ENCODE results near the gene EVPL. TPM values are rescaled to one million over a fixed set of nuclear protein-coding genes. Genes with fewer than 3 reads are reported as not detected.

EVPL gene
- total and polyA plus RNA-seq, 4 experiments from 2014 or later = not detected

DNA sequence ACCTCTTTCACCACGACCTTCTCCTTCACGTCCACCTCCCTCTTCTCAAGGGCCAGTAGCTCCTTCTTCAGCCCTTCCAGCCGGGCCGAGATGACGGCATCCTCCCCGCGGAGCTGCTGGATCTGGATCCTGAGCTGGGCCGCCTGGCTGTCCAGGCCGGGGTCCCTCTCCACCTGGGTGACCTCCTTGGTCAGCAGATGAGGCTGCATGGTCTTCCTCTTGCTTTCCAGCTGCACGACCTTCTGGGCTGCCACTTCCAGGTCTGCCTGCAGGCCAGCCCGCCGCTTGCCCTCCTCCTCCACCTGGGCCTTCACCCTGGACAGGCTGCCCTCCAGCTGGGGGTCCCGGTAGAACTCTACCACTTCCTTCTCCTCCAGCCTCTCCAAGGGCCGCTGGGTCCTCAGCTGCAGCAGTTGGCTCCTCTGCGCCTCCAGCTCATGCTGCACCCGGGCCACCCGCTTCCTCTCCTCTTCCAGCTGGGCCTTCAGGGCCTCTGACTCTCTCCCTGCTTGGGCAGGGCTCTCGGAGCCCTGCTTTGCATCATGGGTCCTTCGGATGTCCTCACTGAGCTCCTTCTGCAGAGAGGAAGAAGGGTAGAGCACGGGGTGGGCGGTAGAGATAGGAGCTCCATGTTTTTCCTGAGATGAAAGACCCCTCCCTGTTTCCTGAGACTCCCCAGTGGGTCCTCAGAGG is 17.0 kb downstream of the EVPL start:
- H3K27me3 Mint-ChIP-seq = no peaks in the 10 kb centered on the region
- peak overlapping the region in 1 of 7 donors; percentile 58 for H3K27ac Mint-ChIP-seq
- no peaks in the 10 kb centered on the region for H3K9me3 ChIP-seq (ENCODE audit: control insufficient read depth in 1 of 2, low read length in 2 of 2)
- no peak overlapping the region for H3K4me3 ChIP-seq (ENCODE audit: low read length in 2 of 2)
- ChIA-PET CTCF (ENCODE audit: partially characterized antibody) (interaction anchor here (1.0 to 11.7 kb wide), 9 partner anchors 8 to 307 kb away, joined by 3 to 168 read pairs (median 5); partner anchors contain the start of genes CDK3 and MRPL38), POLR2A (ENCODE audit: partially characterized antibody) (interaction anchor here (2.5 kb wide), 1 partner anchor 105 kb away, joined by 6 read pairs; the partner anchor contains the start of gene MRPL38)
- DNase-seq = no peak
- intact Hi-C loops (cut with micrococcal nuclease) = loop anchor here (5.0 kb wide), 3 partner anchors 112 to 258 kb away; no protein-coding TSS in a partner anchor
- no peak overlapping the region for H3K27ac ChIP-seq (ENCODE audit: low read depth, low read length)
- no peaks in the 10 kb centered on the region for H3K9me3 Mint-ChIP-seq
- H3K4me1 ChIP-seq (ENCODE audit: insufficient read depth, low read length) = peaks cover 8% of the 10 kb centered on the region
- no peaks in the 10 kb centered on the region for H3K36me3 ChIP-seq (ENCODE audit: insufficient read depth, low read length)
- no peaks in the 10 kb centered on the region for H3K27me3 ChIP-seq (ENCODE audit: insufficient read depth, low read length)
- H3K36me3 Mint-ChIP-seq = peaks cover 0 to 4% of the 10 kb centered on the region in 2 donors
- H3K4me3 Mint-ChIP-seq = no peak overlapping the region
- H3K4me1 Mint-ChIP-seq = peaks cover 3 to 11% (median 8%) of the 10 kb centered on the region in 4 donors

- Histone ChIP-seq H3K27me3 (ENCODE audit: insufficient read depth, low read length) (no peaks in the 10 kb centered on the region), H3K27ac (ENCODE audit: low read depth, low read length) (no peak overlapping the region), H3K9me3 (ENCODE audit: control insufficient read depth in 1 of 2, low read length in 2 of 2) (no peaks in the 10 kb centered on the region), H3K36me3 (ENCODE audit: insufficient read depth, low read length) (no peaks in the 10 kb centered on the region), H3K4me1 (ENCODE audit: insufficient read depth, low read length) (peaks cover 7% of the 10 kb centered on the region), H3K4me3 (ENCODE audit: low read length in 2 of 2) (no peak overlapping the region)
- H3K4me3 Mint-ChIP-seq = no peak overlapping the region
- no peaks in the 10 kb centered on the region for H3K27me3 Mint-ChIP-seq
- intact Hi-C loops (cut with micrococcal nuclease) = loop anchor here (5.0 kb wide), 1 partner anchor 257 kb away; no protein-coding TSS in a partner anchor
- peaks cover 0 to 4% of the 10 kb centered on the region in 2 donors for H3K36me3 Mint-ChIP-seq
- no peak for DNase-seq
- no peaks in the 10 kb centered on the region for H3K9me3 Mint-ChIP-seq
- H3K27ac Mint-ChIP-seq = peak overlapping the region in 1 of 7 donors; percentile 58
- ChIA-PET POLR2A (ENCODE audit: partially characterized antibody) (interaction anchor here (2.5 kb wide), 1 partner anchor 105 kb away, joined by 6 read pairs; the partner anchor contains the start of gene MRPL38), CTCF (ENCODE audit: partially characterized antibody) (interaction anchor here (0.8 to 11.7 kb wide), 8 partner anchors 10 to 290 kb away, joined by 3 to 168 read pairs (median 4); partner anchors contain the start of gene EXOC7)
- H3K4me1 Mint-ChIP-seq = peaks cover 3 to 10% (median 8%) of the 10 kb centered on the region in 4 donors
Measured at GRCh38 chr17:76009447-76009846, 17.7 kb downstream of the EVPL start.

DNA sequence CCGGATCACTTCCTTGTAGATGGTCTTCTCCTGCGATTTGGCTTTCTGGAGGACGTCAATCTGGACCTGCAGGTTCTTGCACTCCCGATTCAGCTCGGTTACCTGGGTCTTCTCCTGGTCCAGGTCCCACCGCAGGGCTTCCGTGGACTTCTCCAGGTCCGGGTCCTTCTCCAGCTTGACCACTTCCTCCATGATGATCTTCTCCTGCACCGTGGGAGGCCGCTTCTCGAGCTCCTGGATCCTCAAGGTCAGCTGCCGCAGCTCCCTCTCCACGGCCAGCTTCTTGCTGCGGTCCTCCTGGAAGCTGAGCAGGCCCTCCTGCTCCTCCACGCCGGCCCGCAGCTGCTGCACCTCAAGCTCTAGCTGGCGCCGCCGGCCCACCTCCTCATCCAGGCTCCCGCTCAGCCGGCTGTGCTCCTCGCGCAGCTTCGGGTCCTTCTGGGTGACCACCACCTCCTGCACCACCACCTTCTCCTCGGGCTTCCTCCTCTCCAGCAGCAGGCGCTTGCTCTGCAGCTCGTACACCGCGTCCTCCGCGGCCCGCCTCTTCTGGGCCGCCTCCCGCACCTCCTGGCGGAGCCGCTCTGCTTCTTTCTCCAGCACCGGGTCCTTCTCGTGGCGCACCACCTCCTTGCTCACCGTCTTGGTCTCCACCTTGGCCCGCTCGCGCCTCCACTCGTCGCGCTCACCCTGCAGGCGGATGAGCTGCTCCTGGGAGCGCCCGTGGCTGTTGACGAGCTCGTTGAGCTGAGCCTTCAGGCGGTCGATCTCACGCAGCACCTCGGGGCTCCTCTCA is 18.3 kb downstream of the EVPL start:
- no peak overlapping the region for H3K27ac ChIP-seq (ENCODE audit: low read depth, low read length)
- H3K27me3 ChIP-seq (ENCODE audit: insufficient read depth, low read length) = no peaks in the 10 kb centered on the region
- H3K4me3 ChIP-seq (ENCODE audit: low read length in 2 of 2) = no peak overlapping the region
- H3K36me3 ChIP-seq (ENCODE audit: insufficient read depth, low read length) = no peaks in the 10 kb centered on the region
- no peaks in the 10 kb centered on the region for H3K9me3 ChIP-seq (ENCODE audit: control insufficient read depth in 1 of 2, low read length in 2 of 2)
- H3K4me3 Mint-ChIP-seq = no peak overlapping the region
- H3K4me1 Mint-ChIP-seq = peaks cover 0 to 5% (median 3%) of the 10 kb centered on the region in 4 donors
- H3K27me3 Mint-ChIP-seq = no peaks in the 10 kb centered on the region
- ChIA-PET CTCF (ENCODE audit: partially characterized antibody) (interaction anchor here (0.8 to 11.7 kb wide), 9 partner anchors 11 to 290 kb away, joined by 3 to 168 read pairs (median 4); partner anchors contain the start of genes EXOC7 and MRPL38), POLR2A (ENCODE audit: partially characterized antibody) (interaction anchor here (2.5 kb wide), 1 partner anchor 104 kb away, joined by 6 read pairs; the partner anchor contains the start of gene MRPL38)
- DNase-seq = no peak
- H3K4me1 ChIP-seq (ENCODE audit: insufficient read depth, low read length) = peaks cover under 1% of the 10 kb centered on the region
- peaks cover 0 to 4% of the 10 kb centered on the region in 2 donors for H3K36me3 Mint-ChIP-seq
- H3K27ac Mint-ChIP-seq = peak overlapping the region in 1 of 7 donors; percentile 58
- intact Hi-C loops (cut with micrococcal nuclease) = loop anchor here (5.0 kb wide), 1 partner anchor 257 kb away; no protein-coding TSS in a partner anchor
- H3K9me3 Mint-ChIP-seq = no peaks in the 10 kb centered on the region

DNA sequence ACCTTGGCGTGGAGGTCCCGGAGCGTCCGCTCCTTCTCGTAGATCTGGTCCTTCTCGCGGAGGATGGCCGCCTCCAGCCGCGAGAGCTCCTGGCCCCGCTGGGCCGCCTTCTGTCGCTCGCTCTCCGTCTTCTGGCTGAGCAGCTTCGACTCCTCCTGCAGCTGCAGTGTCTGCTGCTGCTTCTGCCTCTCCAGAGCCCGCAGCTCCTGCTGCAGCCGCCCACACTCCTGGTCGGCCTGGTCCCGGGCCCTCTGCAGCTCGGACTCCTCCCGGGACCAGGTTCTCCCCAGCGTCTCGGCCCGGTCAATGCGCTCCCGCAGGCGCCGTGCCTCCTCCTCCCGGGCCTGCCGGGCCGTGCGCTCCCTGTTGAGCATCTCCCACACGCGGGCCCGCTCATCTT is 18.9 kb downstream of the EVPL start:
- no peak for DNase-seq
- intact Hi-C loops (cut with micrococcal nuclease) = loop anchor here (5.0 kb wide), 1 partner anchor 256 kb away; no protein-coding TSS in a partner anchor
- H3K9me3 ChIP-seq (ENCODE audit: control insufficient read depth in 1 of 2, low read length in 2 of 2) = no peaks in the 10 kb centered on the region
- no peaks in the 10 kb centered on the region for H3K27me3 ChIP-seq (ENCODE audit: insufficient read depth, low read length)
- no peak overlapping the region for H3K27ac Mint-ChIP-seq
- H3K9me3 Mint-ChIP-seq = no peaks in the 10 kb centered on the region
- no peaks in the 10 kb centered on the region for H3K27me3 Mint-ChIP-seq
- H3K36me3 ChIP-seq (ENCODE audit: insufficient read depth, low read length) = no peaks in the 10 kb centered on the region
- H3K4me3 Mint-ChIP-seq = no peak overlapping the region
- CTCF ChIA-PET (ENCODE audit: partially characterized antibody) = interaction anchor here (0.6 to 11.7 kb wide), 7 partner anchors 10 to 291 kb away, joined by 3 to 168 read pairs (median 11); partner anchors contain the start of genes EXOC7 and MRPL38
- H3K27ac ChIP-seq (ENCODE audit: low read depth, low read length) = no peak overlapping the region
- POLR2A ChIA-PET (ENCODE audit: partially characterized antibody) = interaction anchor here (2.5 kb wide), 1 partner anchor 103 kb away, joined by 6 read pairs; the partner anchor contains the start of gene MRPL38
- no peaks in the 10 kb centered on the region for H3K4me1 ChIP-seq (ENCODE audit: insufficient read depth, low read length)
- peaks cover 0 to 5% (median 3%) of the 10 kb centered on the region in 4 donors for H3K4me1 Mint-ChIP-seq
- peaks cover 0 to 4% of the 10 kb centered on the region in 2 donors for H3K36me3 Mint-ChIP-seq
- no peak overlapping the region for H3K4me3 ChIP-seq (ENCODE audit: low read length in 2 of 2)

- no peak overlapping the region for H3K4me3 Mint-ChIP-seq
- ChIA-PET POLR2A (ENCODE audit: partially characterized antibody) (interaction anchor here (2.5 kb wide), 1 partner anchor 103 kb away, joined by 6 read pairs; the partner anchor contains the start of gene MRPL38), CTCF (ENCODE audit: partially characterized antibody) (interaction anchor here (0.6 to 11.7 kb wide), 5 partner anchors 10 to 291 kb away, joined by 3 to 168 read pairs (median 21); partner anchors contain the start of gene MRPL38)
- H3K36me3 Mint-ChIP-seq = peaks cover 0 to 4% of the 10 kb centered on the region in 2 donors
- no peaks in the 10 kb centered on the region for H3K27me3 ChIP-seq (ENCODE audit: insufficient read depth, low read length)
- H3K27ac ChIP-seq (ENCODE audit: low read depth, low read length) = no peak overlapping the region
- no peaks in the 10 kb centered on the region for H3K9me3 Mint-ChIP-seq
- H3K4me3 ChIP-seq (ENCODE audit: low read length in 2 of 2) = no peak overlapping the region
- no peaks in the 10 kb centered on the region for H3K27me3 Mint-ChIP-seq
- no peak overlapping the region for H3K27ac Mint-ChIP-seq
- intact Hi-C loops (cut with micrococcal nuclease) = loop anchor here (5.0 kb wide), 1 partner anchor 256 kb away; no protein-coding TSS in a partner anchor
- peaks cover 0 to 5% (median 3%) of the 10 kb centered on the region in 4 donors for H3K4me1 Mint-ChIP-seq
- H3K36me3 ChIP-seq (ENCODE audit: insufficient read depth, low read length) = no peaks in the 10 kb centered on the region
- no peaks in the 10 kb centered on the region for H3K9me3 ChIP-seq (ENCODE audit: control insufficient read depth in 1 of 2, low read length in 2 of 2)
- no peak for DNase-seq
- no peaks in the 10 kb centered on the region for H3K4me1 ChIP-seq (ENCODE audit: insufficient read depth, low read length)
Measured at GRCh38 chr17:76007850-76008165, 19.3 kb downstream of the EVPL start.

DNA sequence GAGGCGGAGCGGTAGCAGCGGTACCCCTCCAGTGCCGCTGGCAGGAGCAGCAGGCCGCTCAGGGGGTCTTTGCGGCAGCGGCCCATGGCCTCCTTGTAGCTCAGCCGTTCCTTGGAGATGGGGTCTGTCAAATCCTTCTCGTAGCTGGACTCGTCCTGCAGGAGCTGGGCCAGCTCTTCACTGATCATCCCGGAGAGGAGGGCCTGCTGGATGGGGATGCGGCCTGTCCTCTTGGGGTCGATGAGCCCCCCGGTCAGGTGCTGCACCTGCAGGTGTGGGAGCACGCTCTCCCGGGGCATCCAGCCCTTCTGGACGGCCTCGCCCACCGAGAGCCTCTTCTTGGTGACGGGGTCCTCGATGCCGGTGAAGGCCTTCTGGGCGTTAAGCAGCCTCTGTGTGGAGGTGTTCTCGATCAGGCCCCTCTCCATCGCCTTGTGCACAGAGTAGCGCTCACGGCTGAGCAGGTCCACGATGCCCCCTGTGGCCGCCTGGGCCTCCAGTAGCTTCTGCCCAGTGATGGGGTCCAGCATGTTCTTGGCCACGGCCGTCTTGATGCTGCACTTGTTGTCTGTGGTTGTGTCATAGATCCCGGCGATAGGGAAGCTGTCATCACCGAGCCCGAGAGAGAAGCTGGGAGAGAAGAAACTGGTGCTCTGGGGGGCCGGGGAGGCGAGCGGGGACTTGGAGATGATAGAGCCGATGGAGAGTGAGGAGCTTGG is 19.8 kb downstream of the EVPL start:
- H3K4me3 Mint-ChIP-seq = no peak overlapping the region
- no peak overlapping the region for H3K27ac Mint-ChIP-seq
- Histone ChIP-seq H3K36me3 (ENCODE audit: insufficient read depth, low read length) (no peaks in the 10 kb centered on the region), H3K9me3 (ENCODE audit: control insufficient read depth in 1 of 2, low read length in 2 of 2) (no peaks in the 10 kb centered on the region), H3K4me1 (ENCODE audit: insufficient read depth, low read length) (no peaks in the 10 kb centered on the region), H3K27me3 (ENCODE audit: insufficient read depth, low read length) (no peaks in the 10 kb centered on the region), H3K4me3 (ENCODE audit: low read length in 2 of 2) (no peak overlapping the region), H3K27ac (ENCODE audit: low read depth, low read length) (no peak overlapping the region)
- H3K4me1 Mint-ChIP-seq = peaks cover 0 to 5% (median 3%) of the 10 kb centered on the region in 4 donors
- DNase-seq = no peak
- H3K9me3 Mint-ChIP-seq = no peaks in the 10 kb centered on the region
- POLR2A ChIA-PET (ENCODE audit: partially characterized antibody) = no interaction called here
- intact Hi-C loops (cut with micrococcal nuclease) = loop anchor here (5.0 kb wide), 1 partner anchor 255 kb away; no protein-coding TSS in a partner anchor
- no peaks in the 10 kb centered on the region for H3K27me3 Mint-ChIP-seq
- peaks cover 0 to 4% of the 10 kb centered on the region in 2 donors for H3K36me3 Mint-ChIP-seq
- CTCF ChIA-PET (ENCODE audit: partially characterized antibody) = interaction anchor here (2.6 to 11.7 kb wide), 4 partner anchors 10 to 292 kb away, joined by 11 to 168 read pairs (median 70); partner anchors contain the start of gene MRPL38
